CD4-positive, CD25-positive, alpha-beta regulatory T cell (primary cell): ENCODE results near the gene PDE3A. TPM values are rescaled to one million over a fixed set of nuclear protein-coding genes. Genes with fewer than 3 reads are reported as not detected.

ENCODE experiments used
- ATAC-seq, 2 donors: fragments of 150-1000 bp; cut with Tn5 transposase; one replicate each; pipeline ENCODE4 v1.10.0; 2021; ENCODE audit warnings: low read depth in 2 of 2, moderate number of reproducible peaks in 2 of 2, moderate library complexity in 1 of 2
- DNase-seq, 3 donors: peaks; one replicate each; pipeline versions ENCODE4 v3.0.0 to v3.0.0-alpha.2; 2012 to 2022; ENCODE audit warnings: mixed read lengths in 1 of 3
- H3K27ac ChIP-seq: one replicate; pipeline ENCODE4 v1.7.0; 2013; ENCODE audit warnings: mild to moderate bottlenecking, low read length; ENCODE audit not compliant: insufficient read depth, poor library complexity, severe bottlenecking
- H3K27me3 ChIP-seq: one replicate; pipeline ENCODE4 v1.7.0; 2013; ENCODE audit warnings: low read length; ENCODE audit not compliant: control insufficient read depth, insufficient read depth
- H3K36me3 ChIP-seq: one replicate; pipeline ENCODE4 v1.7.0; 2013; ENCODE audit warnings: mild to moderate bottlenecking, low read length, moderate library complexity; ENCODE audit not compliant: control insufficient read depth, insufficient read depth
- H3K4me1 ChIP-seq: 2 replicates; pipeline ENCODE4 v1.7.0; 2013; ENCODE audit warnings: mild to moderate bottlenecking, low read length; ENCODE audit not compliant: insufficient read depth, control insufficient read depth, poor library complexity, severe bottlenecking
- H3K4me3 ChIP-seq: one replicate; pipeline ENCODE4 v1.7.0; 2013; ENCODE audit warnings: low read depth, mild to moderate bottlenecking, low read length, moderate library complexity
- H3K9me3 ChIP-seq, 2 experiments: 1 replicate in 1 of 2; 2 replicates in 1 of 2; pipeline ENCODE4 v1.7.0; 2013; ENCODE audit warnings: low read length in 2 of 2, mild to moderate bottlenecking in 1 of 2, moderate library complexity in 1 of 2; ENCODE audit not compliant: control insufficient read depth in 2 of 2
- H3K27ac Mint-ChIP-seq, 3 donors: one replicate each; pipeline ENCODE4 v1.8.0; 2020 to 2022; ENCODE audit warnings: mild to moderate bottlenecking in 3 of 3, mixed read lengths in 3 of 3, moderate library complexity in 2 of 3
- H3K27me3 Mint-ChIP-seq: one replicate; pipeline ENCODE4 v1.8.0; 2022; ENCODE audit warnings: mild to moderate bottlenecking, mixed read lengths
- H3K36me3 Mint-ChIP-seq: one replicate; pipeline ENCODE4 v1.8.0; 2020; ENCODE audit warnings: mixed read lengths
- H3K4me1 Mint-ChIP-seq, 4 donors: one replicate each; pipeline ENCODE4 v1.8.0; 2020 to 2022; ENCODE audit warnings: mixed read lengths in 4 of 4, mild to moderate bottlenecking in 1 of 4
- H3K4me3 Mint-ChIP-seq, 4 donors: one replicate each; pipeline ENCODE4 v1.8.0; 2020 to 2022; ENCODE audit warnings: mild to moderate bottlenecking in 4 of 4, mixed read lengths in 4 of 4, moderate library complexity in 3 of 4
- H3K9me3 Mint-ChIP-seq, 7 donors: one replicate each; pipeline ENCODE4 v1.8.0; 2020 to 2022; ENCODE audit warnings: mixed read lengths in 7 of 7, mild to moderate bottlenecking in 3 of 7, moderate library complexity in 2 of 7
- polyA plus RNA-seq, 4 donors: library from polyadenylated mRNA; unstranded; fragments of 300-500 nt; fragmentation: Illumina TruSeq; gene quantifications; one replicate each; pipeline ENCODE4 v1.2.3, GENCODE V29; 2021
- total RNA-seq: library from RNA; stranded (reverse); gene quantifications from one replicate; pipeline ENCODE4 v1.2.3, GENCODE V29; 2022

Gene PDE3A
- total and polyA plus RNA-seq, 5 donors from 2014 or later = 0.05 to 0.30 TPM; not detected in 3

DNA sequence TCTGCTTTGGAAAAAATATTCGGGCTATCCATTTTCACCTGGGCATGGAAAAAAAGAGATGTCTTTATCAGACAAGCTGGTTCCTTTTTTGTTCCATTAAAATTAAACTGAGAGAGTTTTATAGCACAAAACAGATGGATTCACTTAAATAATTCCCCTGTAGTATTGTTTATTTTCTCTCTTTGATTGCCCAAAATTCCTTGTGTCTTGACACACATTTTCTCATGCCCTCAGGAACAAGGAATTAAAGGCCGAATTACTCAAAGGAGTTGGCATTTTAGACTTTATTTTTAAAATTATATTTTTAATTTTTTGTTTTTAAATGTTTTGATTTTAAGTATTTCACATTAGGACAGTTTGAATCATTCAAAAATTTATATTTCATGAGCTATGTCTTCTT lies 257.2 kb downstream of the PDE3A start:
- DNase-seq (no peak), ATAC-seq (no peak)
- no peaks in the 10 kb centered on the region for H3K9me3 ChIP-seq
- no peaks in the 10 kb centered on the region for H3K4me1 Mint-ChIP-seq
- H3K27ac ChIP-seq = no peak overlapping the region
- no peak overlapping the region for H3K27ac Mint-ChIP-seq
- H3K27me3 ChIP-seq = no peaks in the 10 kb centered on the region
- no peaks in the 10 kb centered on the region for H3K4me1 ChIP-seq
- no peaks in the 10 kb centered on the region for H3K36me3 Mint-ChIP-seq
- no peaks in the 10 kb centered on the region for H3K27me3 Mint-ChIP-seq
- peaks cover 0 to 4% (median 0%) of the 10 kb centered on the region in 7 donors for H3K9me3 Mint-ChIP-seq
- no peaks in the 10 kb centered on the region for H3K36me3 ChIP-seq
- no peak overlapping the region for H3K4me3 ChIP-seq
- H3K4me3 Mint-ChIP-seq = no peak overlapping the region

DNA sequence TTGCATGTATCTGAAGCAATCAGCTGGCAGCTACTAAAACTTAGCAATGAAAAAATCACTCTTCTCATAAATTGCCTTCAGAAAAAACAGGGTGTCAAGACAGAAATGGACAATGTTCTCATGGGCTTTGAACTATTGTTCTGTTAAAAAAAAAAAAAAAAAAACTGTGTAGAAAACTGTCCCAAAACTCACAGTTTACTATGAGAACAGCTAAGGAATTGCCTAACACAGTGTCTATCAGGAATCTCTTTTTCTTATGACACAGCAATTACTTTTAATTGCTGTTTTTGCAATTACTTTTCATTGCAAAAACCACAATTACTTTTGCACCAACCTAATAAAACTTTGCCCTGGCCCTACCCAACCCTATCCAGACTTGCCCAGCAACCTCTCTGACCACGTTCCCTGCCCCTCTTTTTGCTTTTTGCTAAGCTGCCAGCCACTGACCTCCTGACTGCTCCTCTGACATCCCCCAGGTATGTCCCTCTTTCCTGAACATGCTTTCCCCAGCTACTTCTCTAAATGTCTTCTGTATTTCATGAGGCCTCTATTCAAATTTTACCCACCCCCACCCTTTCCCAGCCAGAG lies 258.8 kb downstream of the PDE3A start:
- ATAC-seq (no peak), DNase-seq (no peak)
- Histone ChIP-seq H3K27me3 (no peaks in the 10 kb centered on the region), H3K4me1 (no peaks in the 10 kb centered on the region), H3K36me3 (no peaks in the 10 kb centered on the region), H3K9me3 (no peaks in the 10 kb centered on the region), H3K27ac (no peak overlapping the region), H3K4me3 (no peak overlapping the region)
- H3K36me3 Mint-ChIP-seq = no peaks in the 10 kb centered on the region
- H3K4me1 Mint-ChIP-seq = no peaks in the 10 kb centered on the region
- H3K27me3 Mint-ChIP-seq = no peaks in the 10 kb centered on the region
- H3K27ac Mint-ChIP-seq = no peak overlapping the region
- peaks cover 0 to 3% (median 0%) of the 10 kb centered on the region in 7 donors for H3K9me3 Mint-ChIP-seq
- no peak overlapping the region for H3K4me3 Mint-ChIP-seq

DNA sequence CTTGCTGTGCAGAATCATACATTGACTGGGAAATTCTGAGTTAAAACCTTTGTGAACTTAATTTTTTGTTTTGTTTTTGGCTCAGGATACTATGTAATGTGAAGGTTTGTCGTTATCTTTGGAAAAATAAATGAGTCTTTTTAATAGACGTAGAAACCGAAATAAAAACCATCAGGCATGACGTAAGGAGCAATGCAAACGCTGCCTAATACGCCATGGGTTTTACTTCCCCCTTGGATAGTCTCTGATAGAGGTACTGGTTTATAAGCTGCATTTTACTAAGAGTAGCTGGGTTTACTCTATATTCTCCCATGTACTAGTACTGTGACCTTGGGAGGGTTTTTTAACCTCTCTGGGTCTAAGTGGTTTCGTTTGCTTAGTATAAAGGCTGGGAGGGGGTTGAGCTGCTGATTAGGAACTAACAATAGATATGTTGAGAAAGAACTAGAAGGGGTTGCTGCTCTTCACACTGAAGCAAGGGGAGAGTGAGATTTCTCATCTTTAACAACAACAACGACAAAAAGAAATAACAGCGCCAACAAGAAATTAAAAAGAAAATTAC lies 260.0 kb downstream of the PDE3A start:
- Histone ChIP-seq H3K27ac (no peak overlapping the region), H3K4me3 (no peak overlapping the region), H3K27me3 (no peaks in the 10 kb centered on the region), H3K36me3 (no peaks in the 10 kb centered on the region), H3K4me1 (no peaks in the 10 kb centered on the region), H3K9me3 (no peaks in the 10 kb centered on the region)
- DNase-seq (no peak), ATAC-seq (no peak)
- H3K9me3 Mint-ChIP-seq = peaks cover 0 to 2% (median 0%) of the 10 kb centered on the region in 7 donors
- no peaks in the 10 kb centered on the region for H3K4me1 Mint-ChIP-seq
- H3K27ac Mint-ChIP-seq = no peak overlapping the region
- no peak overlapping the region for H3K4me3 Mint-ChIP-seq
- no peaks in the 10 kb centered on the region for H3K36me3 Mint-ChIP-seq
- H3K27me3 Mint-ChIP-seq = no peaks in the 10 kb centered on the region

GRCh38 chr12:20628999-20629398 lies 260.7 kb downstream of the PDE3A start:
- Mint-ChIP-seq H3K36me3 (no peaks in the 10 kb centered on the region), H3K4me1 (no peaks in the 10 kb centered on the region), H3K4me3 (no peak overlapping the region), H3K27me3 (no peaks in the 10 kb centered on the region), H3K27ac (no peak overlapping the region), H3K9me3 (peaks cover 0 to 2% (median 0%) of the 10 kb centered on the region in 7 donors)
- ATAC-seq = no peak
- Histone ChIP-seq H3K9me3 (no peaks in the 10 kb centered on the region), H3K27ac (no peak overlapping the region), H3K4me1 (no peaks in the 10 kb centered on the region), H3K27me3 (no peaks in the 10 kb centered on the region), H3K4me3 (no peak overlapping the region), H3K36me3 (no peaks in the 10 kb centered on the region)
- no peak for DNase-seq

GRCh38 chr12:20629414-20630156 lies 261.2 kb downstream of the PDE3A start:
- no peak for DNase-seq
- ATAC-seq = no peak
- H3K4me3 ChIP-seq = no peak overlapping the region
- H3K4me1 Mint-ChIP-seq = no peaks in the 10 kb centered on the region
- no peaks in the 10 kb centered on the region for H3K36me3 ChIP-seq
- no peak overlapping the region for H3K27ac Mint-ChIP-seq
- no peaks in the 10 kb centered on the region for H3K4me1 ChIP-seq
- no peak overlapping the region for H3K4me3 Mint-ChIP-seq
- H3K36me3 Mint-ChIP-seq = no peaks in the 10 kb centered on the region
- no peak overlapping the region for H3K27ac ChIP-seq
- H3K27me3 Mint-ChIP-seq = no peaks in the 10 kb centered on the region
- no peaks in the 10 kb centered on the region for H3K27me3 ChIP-seq
- no peaks in the 10 kb centered on the region for H3K9me3 ChIP-seq
- peaks cover 0 to 5% (median 0%) of the 10 kb centered on the region in 7 donors for H3K9me3 Mint-ChIP-seq

GRCh38 chr12:20631711-20632110 lies 263.4 kb downstream of the PDE3A start:
- H3K9me3 Mint-ChIP-seq = peaks cover 0 to 5% (median 0%) of the 10 kb centered on the region in 7 donors
- no peaks in the 10 kb centered on the region for H3K36me3 Mint-ChIP-seq
- Histone ChIP-seq H3K4me3 (no peak overlapping the region), H3K27ac (no peak overlapping the region), H3K36me3 (no peaks in the 10 kb centered on the region), H3K27me3 (no peaks in the 10 kb centered on the region), H3K4me1 (no peaks in the 10 kb centered on the region), H3K9me3 (no peaks in the 10 kb centered on the region)
- H3K4me3 Mint-ChIP-seq = no peak overlapping the region
- no peaks in the 10 kb centered on the region for H3K4me1 Mint-ChIP-seq
- ATAC-seq = no peak
- H3K27me3 Mint-ChIP-seq = no peaks in the 10 kb centered on the region
- DNase-seq = no peak
- H3K27ac Mint-ChIP-seq = no peak overlapping the region

DNA sequence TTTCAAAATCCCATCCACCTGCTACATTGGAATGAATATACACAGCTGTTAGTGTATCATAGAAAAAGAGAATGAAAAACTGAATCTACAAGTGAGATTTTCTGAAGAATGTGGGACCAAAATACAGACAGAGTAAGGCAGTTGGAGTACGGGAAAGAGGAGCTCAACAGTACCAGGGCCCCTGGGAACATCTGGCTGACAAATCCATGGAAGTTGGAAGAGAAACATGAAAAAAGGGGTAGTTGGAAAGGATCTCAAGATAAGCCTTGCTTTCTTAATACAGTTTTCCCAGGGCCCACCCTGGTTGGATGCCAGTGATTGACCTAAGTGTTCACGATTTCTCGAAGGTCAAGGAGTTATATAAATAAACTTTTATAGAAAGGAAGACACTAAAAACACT lies 272.8 kb downstream of the PDE3A start:
- Histone ChIP-seq H3K9me3 (no peaks in the 10 kb centered on the region), H3K4me1 (no peaks in the 10 kb centered on the region), H3K27ac (no peak overlapping the region), H3K27me3 (no peaks in the 10 kb centered on the region), H3K36me3 (no peaks in the 10 kb centered on the region), H3K4me3 (no peak overlapping the region)
- H3K27me3 Mint-ChIP-seq = no peaks in the 10 kb centered on the region
- H3K27ac Mint-ChIP-seq = no peak overlapping the region
- H3K4me1 Mint-ChIP-seq = no peaks in the 10 kb centered on the region
- ATAC-seq (no peak), DNase-seq (no peak)
- peaks cover 0 to 2% (median 0%) of the 10 kb centered on the region in 7 donors for H3K9me3 Mint-ChIP-seq
- no peaks in the 10 kb centered on the region for H3K36me3 Mint-ChIP-seq
- H3K4me3 Mint-ChIP-seq = no peak overlapping the region

DNA sequence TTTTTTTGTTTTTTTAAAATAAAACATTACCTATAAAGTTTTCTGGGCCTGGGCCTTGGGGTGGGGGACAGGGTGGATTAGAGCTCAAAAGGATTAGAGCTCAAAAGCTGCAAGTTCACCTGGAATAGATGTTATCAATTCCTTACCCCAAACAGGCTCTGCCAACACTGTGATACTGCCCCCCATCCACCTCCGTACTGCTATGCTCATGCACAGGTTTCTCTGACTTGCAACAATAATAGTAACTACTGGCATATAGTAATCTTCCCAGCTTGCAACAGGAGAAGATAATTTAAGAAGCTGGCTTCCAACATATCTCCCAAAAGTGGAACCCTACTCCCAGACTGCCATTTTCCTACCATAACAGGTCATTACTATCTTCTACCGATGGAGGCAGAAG lies 275.5 kb downstream of the PDE3A start:
- Histone ChIP-seq H3K4me3 (no peak overlapping the region), H3K9me3 (no peaks in the 10 kb centered on the region), H3K27me3 (no peaks in the 10 kb centered on the region), H3K4me1 (no peaks in the 10 kb centered on the region), H3K27ac (no peak overlapping the region), H3K36me3 (no peaks in the 10 kb centered on the region)
- no peak overlapping the region for H3K4me3 Mint-ChIP-seq
- H3K36me3 Mint-ChIP-seq = no peaks in the 10 kb centered on the region
- DNase-seq (no peak), ATAC-seq (no peak)
- no peaks in the 10 kb centered on the region for H3K4me1 Mint-ChIP-seq
- H3K27me3 Mint-ChIP-seq = no peaks in the 10 kb centered on the region
- peaks cover 0 to 2% (median 0%) of the 10 kb centered on the region in 7 donors for H3K9me3 Mint-ChIP-seq
- no peak overlapping the region for H3K27ac Mint-ChIP-seq
